Left ventricle myocardium inferior (tissue), 1 donor: ENCODE measurements around the gene CCDC190. TPM values are rescaled to one million over a fixed set of nuclear protein-coding genes. Genes with fewer than 3 reads are reported as not detected.
"Not testable (repeated sequence)": the region's sequence is repeated elsewhere in the genome, so short reads cannot be mapped to it uniquely, and the experiment has no call there.

Source experiments
- DNase-seq: peaks from one replicate; pipeline ENCODE4 v3.0.0-alpha.2; 2020
- H3K27ac ChIP-seq: fragments of 200-600 bp; replicated peaks from 2 replicates; pipeline ENCODE4 v1.8.0; 2021
- H3K27me3 ChIP-seq: fragments of 200-600 bp; 2 replicates; pipeline ENCODE4 v1.8.0; 2021; ENCODE audit warnings: low read depth
- H3K36me3 ChIP-seq: fragments of 200-600 bp; 2 replicates; pipeline ENCODE4 v1.8.0; 2021
- H3K4me1 ChIP-seq: fragments of 200-600 bp; 2 replicates; pipeline ENCODE4 v1.8.0; 2021
- H3K4me3 ChIP-seq: fragments of 200-600 bp; 2 replicates; pipeline ENCODE4 v1.8.0; 2021; ENCODE audit warnings: mild to moderate bottlenecking, moderate library complexity
- H3K9me3 ChIP-seq: fragments of 200-600 bp; replicated peaks from 2 replicates; pipeline ENCODE4 v1.8.0; 2021
- intact Hi-C: fragments of 100-400 bp; cut with micrococcal nuclease; formaldehyde crosslinking; loops from one replicate; pipeline ENCODE4 v1.11.0; 2022
- total RNA-seq: library from RNA; stranded (reverse); fragmentation: NEBNext Ultra II Directional; extraction: Animal tissue kit (Norgen Biotek cat#: 25700); gene quantifications from one replicate; pipeline ENCODE4 v1.2.1, GENCODE V29; 2021
- TF ChIP-seq, protein P1 (sequence below): fragments of 200-600 bp; IDR thresholded peaks from 2 replicates; pipeline ENCODE4 v1.8.0; 2021; ENCODE audit warnings: antibody characterized with exemption, mild to moderate bottlenecking, borderline replicate concordance
- donor health status: DM: no; HTN: yes; CAD: no; lungs with severe emphysema.

Gene CCDC190
- total RNA-seq, 1 donor from 2014 or later, result 0.80 TPM

DNA sequence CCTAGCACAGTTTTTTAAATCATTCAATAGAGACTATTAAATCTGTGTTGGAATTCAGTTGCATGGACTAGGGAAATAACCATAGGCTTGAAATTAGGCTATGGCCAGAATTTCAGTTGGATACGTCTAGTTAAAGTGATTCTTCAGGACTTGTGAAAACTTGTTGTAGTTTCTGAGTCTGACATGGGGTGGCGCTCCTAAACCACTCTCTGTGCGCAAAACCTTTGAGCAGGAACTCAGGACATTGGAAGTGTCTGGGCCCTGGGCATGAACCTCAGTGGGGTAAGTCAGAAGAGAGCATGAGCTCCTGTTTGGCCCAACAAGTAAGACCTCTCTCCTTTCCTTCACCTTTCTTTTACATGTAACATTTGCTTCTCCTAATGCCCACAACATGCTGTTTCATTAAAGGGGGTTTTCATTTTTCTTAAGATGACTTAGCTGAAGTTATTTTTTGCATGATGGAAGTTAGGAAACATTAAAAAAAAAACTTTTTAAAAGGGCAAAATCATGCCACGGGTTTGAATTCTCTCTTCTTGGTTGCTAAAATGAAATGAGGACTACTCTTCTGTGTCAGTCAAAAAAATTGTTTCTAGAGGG lies 17.1 kb upstream of the CCDC190 start:
- no peaks in the 10 kb centered on the region for H3K9me3 ChIP-seq
- H3K36me3 ChIP-seq, result no peaks in the 10 kb centered on the region
- TF ChIP-seq, protein P1, sequence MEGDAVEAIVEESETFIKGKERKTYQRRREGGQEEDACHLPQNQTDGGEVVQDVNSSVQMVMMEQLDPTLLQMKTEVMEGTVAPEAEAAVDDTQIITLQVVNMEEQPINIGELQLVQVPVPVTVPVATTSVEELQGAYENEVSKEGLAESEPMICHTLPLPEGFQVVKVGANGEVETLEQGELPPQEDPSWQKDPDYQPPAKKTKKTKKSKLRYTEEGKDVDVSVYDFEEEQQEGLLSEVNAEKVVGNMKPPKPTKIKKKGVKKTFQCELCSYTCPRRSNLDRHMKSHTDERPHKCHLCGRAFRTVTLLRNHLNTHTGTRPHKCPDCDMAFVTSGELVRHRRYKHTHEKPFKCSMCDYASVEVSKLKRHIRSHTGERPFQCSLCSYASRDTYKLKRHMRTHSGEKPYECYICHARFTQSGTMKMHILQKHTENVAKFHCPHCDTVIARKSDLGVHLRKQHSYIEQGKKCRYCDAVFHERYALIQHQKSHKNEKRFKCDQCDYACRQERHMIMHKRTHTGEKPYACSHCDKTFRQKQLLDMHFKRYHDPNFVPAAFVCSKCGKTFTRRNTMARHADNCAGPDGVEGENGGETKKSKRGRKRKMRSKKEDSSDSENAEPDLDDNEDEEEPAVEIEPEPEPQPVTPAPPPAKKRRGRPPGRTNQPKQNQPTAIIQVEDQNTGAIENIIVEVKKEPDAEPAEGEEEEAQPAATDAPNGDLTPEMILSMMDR, result peak; percentile 79
- DNase-seq, result peak; percentile 22
- intact Hi-C loops, result loop anchor here (2.0 to 10.0 kb wide), 2 partner anchors 187 to 297 kb away; partner anchors contain the start of gene RGS4
- no peak overlapping the region for H3K27ac ChIP-seq
- H3K27me3 ChIP-seq, result peaks cover 25% of the 10 kb centered on the region
- H3K4me1 ChIP-seq, result no peaks in the 10 kb centered on the region
- no peak overlapping the region for H3K4me3 ChIP-seq

DNA sequence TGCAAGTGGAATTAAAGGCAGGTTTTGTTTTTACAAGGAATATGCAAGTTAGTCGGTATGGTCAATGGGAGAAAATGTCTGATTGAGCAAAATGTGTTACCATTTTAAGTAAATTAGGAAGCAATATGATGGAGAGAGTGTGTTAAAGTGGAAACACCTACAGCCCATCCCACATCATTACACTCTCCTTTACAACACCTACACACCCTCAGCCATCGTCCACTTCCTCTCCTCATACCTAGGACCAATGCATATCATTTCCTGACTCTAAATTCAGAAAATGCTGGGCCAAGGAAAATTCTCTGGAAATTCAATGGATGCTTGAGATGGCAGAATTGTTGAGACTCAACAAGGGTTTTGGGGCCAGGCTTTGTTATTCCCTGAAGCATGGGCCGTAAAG lies 16.4 kb upstream of the CCDC190 start:
- Histone ChIP-seq H3K36me3 (no peaks in the 10 kb centered on the region), H3K4me1 (no peaks in the 10 kb centered on the region), H3K27me3 (peaks cover 25% of the 10 kb centered on the region), H3K27ac (no peak overlapping the region), H3K4me3 (no peak overlapping the region), H3K9me3 (no peaks in the 10 kb centered on the region)
- intact Hi-C loops, result loop anchor here (10.0 kb wide), 1 partner anchor 187 kb away; the partner anchor contains the start of gene RGS4
- TF ChIP-seq, protein P1, result no peak
- DNase-seq, result no peak

DNA sequence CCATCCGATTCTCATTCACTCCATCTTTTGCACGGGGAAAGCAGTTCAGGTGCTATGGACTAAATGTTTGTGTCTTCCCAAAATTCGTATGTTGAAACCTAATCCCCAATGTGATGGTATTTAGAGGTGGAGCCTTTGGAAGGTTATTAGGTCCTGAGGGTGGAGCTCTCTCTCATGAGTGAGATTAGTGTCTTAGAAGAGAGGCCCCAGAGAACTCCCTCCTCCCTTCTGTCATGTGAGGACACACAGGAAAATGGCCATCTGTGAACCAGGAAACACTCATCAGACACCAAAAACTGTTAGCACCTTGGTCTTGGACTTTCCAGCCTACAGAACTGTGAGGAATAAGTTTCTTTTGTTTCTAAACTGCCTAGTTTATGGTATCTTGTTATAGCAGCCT lies 15.8 kb upstream of the CCDC190 start:
- TF ChIP-seq, protein P1, result no peak
- Histone ChIP-seq H3K4me1 (no peaks in the 10 kb centered on the region), H3K4me3 (no peak overlapping the region), H3K36me3 (no peaks in the 10 kb centered on the region), H3K9me3 (no peaks in the 10 kb centered on the region), H3K27ac (no peak overlapping the region), H3K27me3 (peaks cover 24% of the 10 kb centered on the region)
- intact Hi-C loops, result loop anchor here (10.0 kb wide), 1 partner anchor 188 kb away; the partner anchor contains the start of gene RGS4
- DNase-seq, result no peak

DNA sequence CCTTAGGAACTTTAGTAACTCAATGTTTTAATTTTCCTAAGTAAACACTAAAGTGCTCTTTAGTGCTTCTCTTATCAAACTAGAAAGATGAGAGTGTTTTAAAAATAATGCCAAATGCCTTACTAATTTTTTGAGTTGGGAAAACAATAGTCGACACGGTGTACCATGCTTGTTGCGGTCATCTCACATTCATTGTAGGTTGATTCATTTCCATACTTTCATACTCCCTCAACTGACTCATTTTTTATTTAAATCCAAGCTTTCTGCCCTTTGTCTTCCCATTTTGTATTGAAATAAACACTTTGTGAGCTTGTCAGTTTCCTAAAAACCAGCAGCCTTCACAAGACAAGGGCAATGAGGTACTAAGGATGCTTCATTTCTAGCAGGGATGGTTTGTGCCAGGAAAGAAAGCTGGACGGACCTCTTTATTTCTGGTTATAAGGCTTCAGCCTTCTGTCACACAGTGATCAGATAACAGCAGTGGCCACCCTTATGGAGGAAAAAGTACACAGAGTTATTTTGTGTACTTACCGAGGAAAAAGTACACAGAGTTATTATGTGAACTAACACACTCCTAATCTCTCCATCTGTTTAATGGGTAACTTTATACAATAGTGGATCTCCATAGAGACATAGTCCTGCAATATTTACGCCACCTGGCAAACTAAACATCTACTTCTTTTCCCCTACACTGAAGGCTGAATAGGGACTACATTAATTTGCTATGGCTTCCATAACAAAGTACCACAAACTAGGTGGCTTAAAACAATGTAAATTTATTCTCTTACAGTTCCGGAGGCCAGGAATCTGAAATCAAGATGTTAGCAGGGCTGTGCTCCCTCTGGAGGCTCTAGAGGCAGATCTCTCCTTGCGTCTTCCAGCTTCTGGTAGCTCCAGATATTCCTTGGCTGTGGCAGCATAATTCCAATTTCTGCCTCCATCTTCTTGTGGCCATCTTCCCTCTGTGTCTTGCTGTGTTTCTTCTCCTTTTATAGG lies 13.0 kb upstream of the CCDC190 start:
- Histone ChIP-seq H3K27me3 (peaks cover 18% of the 10 kb centered on the region), H3K9me3 (peaks cover 18% of the 10 kb centered on the region), H3K36me3 (no peaks in the 10 kb centered on the region), H3K4me3 (no peak overlapping the region), H3K4me1 (no peaks in the 10 kb centered on the region), H3K27ac (no peak overlapping the region)
- DNase-seq, result no peak
- TF ChIP-seq, protein P1, result no peak
- intact Hi-C loops, result loop anchor here (10.0 kb wide), 1 partner anchor 191 kb away; the partner anchor contains the start of gene RGS4

DNA sequence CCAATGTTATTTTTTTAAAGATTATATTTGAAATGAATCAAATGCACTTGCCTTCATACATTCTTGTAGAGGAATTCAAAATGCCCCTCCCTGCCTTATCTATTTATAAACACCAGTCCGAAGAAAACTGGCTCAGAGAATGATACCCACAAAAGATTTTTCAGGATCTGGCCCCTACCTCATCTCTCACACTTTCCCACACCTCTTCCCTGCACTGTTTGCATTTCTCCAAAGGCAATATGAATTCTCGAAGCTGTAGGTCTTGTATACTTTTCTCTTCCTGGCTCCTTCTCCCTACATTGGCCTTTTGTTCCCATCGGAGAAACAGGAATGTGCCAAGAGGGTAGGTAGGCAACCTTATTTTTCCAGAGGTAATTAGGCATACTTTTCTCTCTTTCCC lies 12.0 kb upstream of the CCDC190 start:
- H3K4me3 ChIP-seq, result no peak overlapping the region
- H3K9me3 ChIP-seq, result peaks cover 18% of the 10 kb centered on the region
- TF ChIP-seq, protein P1, result no peak
- peaks cover 18% of the 10 kb centered on the region for H3K27me3 ChIP-seq
- H3K27ac ChIP-seq, result no peak overlapping the region
- intact Hi-C loops, result loop anchor here (10.0 kb wide), 1 partner anchor 192 kb away; the partner anchor contains the start of gene RGS4
- H3K4me1 ChIP-seq, result no peaks in the 10 kb centered on the region
- no peak for DNase-seq
- no peaks in the 10 kb centered on the region for H3K36me3 ChIP-seq

DNA sequence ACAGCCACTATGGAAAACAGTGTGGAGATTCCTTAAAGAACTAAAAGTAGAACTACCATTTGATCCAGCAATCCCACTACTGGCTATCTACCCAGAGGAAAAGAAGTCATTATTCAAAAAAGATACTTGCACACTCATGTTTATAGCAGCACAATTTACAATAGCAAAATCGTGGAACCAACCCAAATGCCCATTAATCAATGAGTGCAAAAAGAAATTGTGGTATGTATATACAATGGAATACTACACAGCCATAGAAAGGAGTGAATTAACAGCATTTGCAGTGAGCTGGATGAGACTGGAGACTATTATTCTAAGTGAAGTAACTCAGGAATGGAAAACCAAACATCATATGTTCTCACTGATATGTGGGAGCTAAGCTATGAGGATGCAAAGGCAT lies 10.4 kb upstream of the CCDC190 start:
- DNase-seq, H3K36me3 ChIP-seq, H3K4me1 ChIP-seq, H3K27ac ChIP-seq, H3K4me3 ChIP-seq: not testable (repeated sequence)
- intact Hi-C loops, result loop anchor here (10.0 kb wide), 1 partner anchor 193 kb away; the partner anchor contains the start of gene RGS4
- H3K27me3 ChIP-seq, result peaks cover 13% of the 10 kb centered on the region
- peaks cover 18% of the 10 kb centered on the region for H3K9me3 ChIP-seq
